Neuron (in vitro differentiated cells): ENCODE measurements around the gene ARCN1.

ENCODE experiments used
- H2AFZ ChIP-seq: one replicate; pipeline ENCODE4 v1.6.1; 2013; ENCODE audit warnings: low read depth, mild to moderate bottlenecking, inconsistent platforms, low read length, moderate library complexity
- H3K27me3 ChIP-seq: one replicate; pipeline ENCODE4 v1.6.1; 2013; ENCODE audit warnings: low read length; ENCODE audit not compliant: insufficient read depth
- H3K36me3 ChIP-seq: one replicate; pipeline ENCODE4 v1.6.1; 2013; ENCODE audit warnings: low read length; ENCODE audit not compliant: insufficient read depth
- H3K4me1 ChIP-seq: one replicate; pipeline ENCODE4 v1.6.1; 2013; ENCODE audit warnings: low read length; ENCODE audit not compliant: insufficient read depth
- H3K4me3 ChIP-seq: 2 replicates; pipeline ENCODE4 v1.5.1; 2013; ENCODE audit warnings: mild to moderate bottlenecking, low read length, moderate library complexity
- H3K9me3 ChIP-seq: one replicate; pipeline ENCODE4 v1.6.1; 2013; ENCODE audit warnings: low read length

ARCN1 gene

DNA sequence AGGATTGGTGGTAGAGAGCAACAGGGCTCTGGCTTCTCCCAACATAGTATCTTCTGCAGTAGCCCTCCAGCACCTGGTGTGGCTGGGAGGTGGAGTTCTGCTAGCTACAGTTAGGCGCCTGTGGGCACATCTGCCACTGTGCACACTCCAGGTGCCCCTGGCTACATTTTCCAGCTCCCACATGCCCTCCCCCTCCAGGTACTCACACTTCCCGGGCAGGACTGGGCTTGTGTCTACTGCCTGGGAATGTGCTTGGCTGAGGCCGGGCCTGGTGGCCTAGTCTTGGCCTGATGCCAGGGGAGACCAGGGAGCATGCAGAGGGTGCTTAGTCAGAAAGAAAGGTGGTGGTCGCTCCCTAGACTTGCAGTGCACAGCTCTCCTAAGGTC is 51.1 kb downstream of the ARCN1 start:
- Histone ChIP-seq H3K4me3 (no peak overlapping the region), H3K36me3 (peaks cover 33% of the 10 kb centered on the region), H3K4me1 (peaks cover 41% of the 10 kb centered on the region), H3K9me3 (no peaks in the 10 kb centered on the region), H3K27me3 (no peaks in the 10 kb centered on the region), H2AFZ (no peak overlapping the region)

DNA sequence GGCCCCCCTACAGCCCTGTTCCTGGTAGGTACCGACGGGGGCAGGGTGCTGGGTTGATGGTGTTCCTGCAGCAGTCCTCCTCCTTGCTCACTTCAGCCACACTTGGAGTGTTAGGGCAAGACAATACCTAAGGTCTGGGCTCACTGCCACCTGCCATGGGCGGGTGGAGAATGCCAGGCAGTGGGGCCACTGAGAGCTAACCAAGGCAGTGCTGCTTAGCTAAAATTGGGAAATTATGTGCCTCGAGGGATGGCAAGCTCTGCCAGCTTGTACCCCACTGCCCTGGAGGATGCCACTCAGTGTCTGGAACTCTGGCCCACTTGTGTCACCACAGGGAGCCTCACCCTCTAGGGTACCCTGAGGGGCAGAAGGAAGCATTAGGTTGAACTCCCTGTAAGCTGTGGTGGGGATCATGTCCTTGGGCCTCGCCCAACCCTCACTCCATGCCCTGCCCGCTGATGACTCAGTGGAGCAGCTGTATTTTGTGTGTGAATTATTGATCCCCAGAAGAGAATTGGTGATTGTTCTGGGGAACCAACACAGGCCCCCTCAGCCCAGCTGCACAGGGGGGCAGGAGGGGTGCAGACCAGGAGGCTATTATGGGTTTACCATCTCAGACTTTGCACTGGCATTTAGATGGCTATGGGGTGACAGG is 53.0 kb downstream of the ARCN1 start:
- peaks cover 24% of the 10 kb centered on the region for H3K4me1 ChIP-seq
- H3K36me3 ChIP-seq: peaks cover 51% of the 10 kb centered on the region
- H3K9me3 ChIP-seq: no peaks in the 10 kb centered on the region
- H2AFZ ChIP-seq: no peak overlapping the region
- H3K27me3 ChIP-seq: no peaks in the 10 kb centered on the region
- H3K4me3 ChIP-seq: no peak overlapping the region

DNA sequence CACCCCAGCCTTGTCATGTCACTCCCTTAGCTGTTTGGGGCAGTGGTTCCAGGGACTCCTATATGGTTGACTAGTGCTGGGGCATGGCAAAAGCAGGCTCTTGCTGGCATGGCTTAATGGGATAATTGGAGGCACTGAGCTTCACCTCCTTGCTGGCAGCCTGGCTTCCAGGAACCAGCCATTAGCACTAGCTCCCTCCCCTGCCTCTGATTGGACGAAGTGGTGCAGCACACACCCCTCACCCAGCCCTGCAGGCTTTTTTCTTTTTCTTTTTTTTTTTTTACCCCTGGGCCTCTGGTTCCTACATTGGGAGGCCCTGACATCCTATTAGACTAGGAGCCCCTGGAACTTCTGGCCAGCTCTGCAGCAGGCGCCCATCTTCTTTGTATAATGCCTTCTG is 53.8 kb downstream of the ARCN1 start:
- Histone ChIP-seq H3K4me3 (no peak overlapping the region), H3K27me3 (no peaks in the 10 kb centered on the region), H2AFZ (no peak overlapping the region), H3K36me3 (peaks cover 59% of the 10 kb centered on the region), H3K9me3 (no peaks in the 10 kb centered on the region), H3K4me1 (peaks cover 17% of the 10 kb centered on the region)

DNA sequence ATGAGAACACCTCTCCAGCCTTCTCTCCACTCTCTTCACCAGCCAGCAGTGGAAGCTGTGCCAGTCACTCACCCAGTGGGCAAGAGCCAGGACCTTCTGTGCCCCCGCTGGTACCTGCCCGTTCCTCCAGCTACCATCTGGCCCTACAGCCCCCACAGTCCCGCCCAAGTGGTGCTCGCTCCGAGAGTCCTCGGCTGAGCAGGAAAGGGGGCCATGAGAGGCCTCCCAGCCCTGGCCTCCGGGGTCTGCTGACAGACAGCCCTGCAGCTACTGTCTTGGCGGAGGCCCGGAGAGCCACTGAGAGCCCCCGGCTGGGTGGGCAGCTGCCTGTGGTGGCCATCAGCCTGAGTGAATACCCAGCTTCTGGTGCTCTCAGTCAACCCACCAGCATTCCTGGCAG is 55.4 kb downstream of the ARCN1 start:
- Histone ChIP-seq H3K27me3 (no peaks in the 10 kb centered on the region), H2AFZ (no peak overlapping the region), H3K4me1 (peaks cover 8% of the 10 kb centered on the region), H3K4me3 (no peak overlapping the region), H3K36me3 (peaks cover 74% of the 10 kb centered on the region), H3K9me3 (no peaks in the 10 kb centered on the region)

DNA sequence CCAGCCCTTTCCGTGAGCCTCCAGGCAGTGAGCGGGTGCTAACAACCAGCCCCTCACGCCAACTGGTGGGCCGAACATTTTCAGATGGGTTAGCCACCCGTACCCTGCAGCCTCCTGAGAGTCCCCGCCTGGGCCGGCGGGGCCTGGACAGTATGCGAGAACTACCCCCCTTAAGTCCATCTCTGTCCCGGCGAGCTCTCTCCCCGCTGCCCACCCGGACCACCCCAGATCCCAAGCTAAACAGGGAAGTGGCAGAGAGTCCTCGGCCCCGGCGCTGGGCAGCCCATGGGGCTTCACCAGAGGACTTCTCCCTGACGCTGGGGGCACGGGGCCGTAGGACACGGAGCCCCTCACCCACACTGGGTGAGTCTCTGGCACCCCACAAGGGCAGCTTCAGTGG is 55.8 kb downstream of the ARCN1 start:
- peaks cover 78% of the 10 kb centered on the region for H3K36me3 ChIP-seq
- no peaks in the 10 kb centered on the region for H3K9me3 ChIP-seq
- H3K4me1 ChIP-seq: peaks cover 4% of the 10 kb centered on the region
- no peaks in the 10 kb centered on the region for H3K27me3 ChIP-seq
- no peak overlapping the region for H3K4me3 ChIP-seq
- no peak overlapping the region for H2AFZ ChIP-seq

DNA sequence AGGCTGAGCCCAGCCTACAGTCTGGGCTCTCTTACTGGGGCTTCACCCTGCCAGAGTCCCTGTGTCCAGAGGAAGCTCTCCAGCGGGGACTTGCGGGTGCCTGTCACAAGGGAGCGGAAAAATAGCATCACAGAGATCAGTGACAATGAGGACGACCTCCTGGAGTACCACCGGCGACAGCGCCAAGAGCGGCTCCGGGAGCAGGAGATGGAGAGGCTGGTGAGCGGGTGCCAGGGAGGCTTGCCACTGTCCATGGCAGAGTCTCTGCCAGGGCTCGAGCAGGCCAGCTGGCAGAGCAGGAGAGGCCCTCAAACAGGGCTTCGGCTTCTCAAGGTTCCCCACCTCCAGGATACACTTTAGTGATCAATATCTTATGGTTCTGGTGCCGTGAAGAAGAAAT is 56.2 kb downstream of the ARCN1 start:
- Histone ChIP-seq H3K4me1 (no peaks in the 10 kb centered on the region), H3K4me3 (no peak overlapping the region), H3K27me3 (no peaks in the 10 kb centered on the region), H3K9me3 (no peaks in the 10 kb centered on the region), H3K36me3 (peaks cover 82% of the 10 kb centered on the region), H2AFZ (no peak overlapping the region)

DNA sequence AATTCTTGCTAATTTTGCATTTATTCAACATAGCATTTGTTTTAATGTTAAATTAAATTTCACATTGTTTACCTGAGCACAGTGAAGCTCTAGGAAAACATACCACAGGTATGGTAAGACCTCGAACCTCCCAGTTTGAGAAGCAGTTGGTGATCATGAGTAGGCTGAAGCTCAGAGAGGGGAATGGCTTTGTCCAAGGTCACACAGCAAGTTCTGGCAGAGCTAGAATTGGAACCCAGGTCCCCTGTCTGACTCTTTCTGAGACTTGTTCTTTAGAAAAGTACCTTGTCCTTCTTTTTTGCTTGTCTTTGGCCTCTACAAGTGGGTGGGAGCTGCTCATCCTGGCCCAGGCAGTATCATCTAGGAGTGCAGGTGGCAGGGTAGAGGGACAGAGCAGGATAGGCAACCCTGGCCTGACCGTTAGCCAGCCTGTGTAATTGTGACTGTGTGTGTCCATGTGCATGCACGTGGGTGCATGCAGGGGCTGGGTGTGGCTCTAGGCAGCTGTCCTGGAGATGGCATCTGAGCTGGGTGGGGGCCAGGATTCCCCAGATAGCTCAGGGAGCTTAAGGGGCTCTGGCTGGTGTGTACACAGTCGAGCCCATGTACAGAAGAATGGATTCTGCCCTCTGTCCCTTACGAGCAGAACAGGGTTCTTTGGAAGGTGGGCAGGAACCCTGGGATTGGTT is 56.8 kb downstream of the ARCN1 start:
- H3K4me3 ChIP-seq: no peak overlapping the region
- H2AFZ ChIP-seq: no peak overlapping the region
- H3K36me3 ChIP-seq: peaks cover 86% of the 10 kb centered on the region
- H3K9me3 ChIP-seq: no peaks in the 10 kb centered on the region
- no peaks in the 10 kb centered on the region for H3K4me1 ChIP-seq
- no peaks in the 10 kb centered on the region for H3K27me3 ChIP-seq

DNA sequence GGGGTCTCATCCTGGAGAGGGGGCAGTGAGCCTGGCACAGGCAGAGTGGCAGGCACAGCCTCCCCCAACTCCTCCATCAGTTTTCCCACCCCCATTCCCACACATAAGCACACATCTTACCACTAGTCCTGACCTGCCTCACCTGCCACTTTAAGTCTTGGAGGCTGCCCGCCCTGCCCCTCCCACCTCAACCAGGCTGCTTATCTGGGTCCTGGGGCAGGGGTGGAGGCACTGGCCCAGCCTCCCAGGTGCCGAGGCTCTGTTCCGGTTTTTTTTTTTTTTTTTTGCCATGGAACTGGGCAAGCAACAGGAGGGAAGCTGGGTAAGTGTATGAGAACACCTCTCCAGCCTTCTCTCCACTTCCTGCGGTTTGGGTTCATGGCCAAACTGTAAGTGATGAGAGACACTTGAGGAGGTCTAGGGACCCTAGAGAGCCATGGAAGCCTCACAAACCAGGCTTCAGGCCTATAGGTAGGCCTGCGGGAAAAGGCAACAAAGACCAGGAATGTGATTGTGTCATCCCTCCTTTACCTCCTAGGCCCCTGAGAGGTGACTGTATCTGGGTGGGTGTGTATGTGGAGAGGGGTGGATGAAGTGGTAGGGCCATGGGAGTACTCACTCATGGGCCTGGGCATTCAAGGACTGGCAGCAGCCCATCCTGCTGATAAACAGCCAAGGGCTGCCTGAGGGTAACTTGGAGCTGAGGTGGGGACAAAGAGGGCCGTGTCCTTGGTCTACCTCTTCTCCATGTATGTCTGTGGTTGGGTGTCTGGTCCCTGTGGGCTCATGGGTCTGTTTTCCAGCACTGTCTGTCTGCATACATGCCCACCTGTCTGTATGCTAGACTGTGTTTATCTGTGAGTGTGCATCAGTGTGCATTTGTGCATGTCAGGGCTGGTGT is 57.8 kb downstream of the ARCN1 start:
- no peaks in the 10 kb centered on the region for H3K4me1 ChIP-seq
- no peaks in the 10 kb centered on the region for H3K27me3 ChIP-seq
- no peaks in the 10 kb centered on the region for H3K9me3 ChIP-seq
- peaks cover 87% of the 10 kb centered on the region for H3K36me3 ChIP-seq
- H2AFZ ChIP-seq: no peak overlapping the region
- H3K4me3 ChIP-seq: no peak overlapping the region

DNA sequence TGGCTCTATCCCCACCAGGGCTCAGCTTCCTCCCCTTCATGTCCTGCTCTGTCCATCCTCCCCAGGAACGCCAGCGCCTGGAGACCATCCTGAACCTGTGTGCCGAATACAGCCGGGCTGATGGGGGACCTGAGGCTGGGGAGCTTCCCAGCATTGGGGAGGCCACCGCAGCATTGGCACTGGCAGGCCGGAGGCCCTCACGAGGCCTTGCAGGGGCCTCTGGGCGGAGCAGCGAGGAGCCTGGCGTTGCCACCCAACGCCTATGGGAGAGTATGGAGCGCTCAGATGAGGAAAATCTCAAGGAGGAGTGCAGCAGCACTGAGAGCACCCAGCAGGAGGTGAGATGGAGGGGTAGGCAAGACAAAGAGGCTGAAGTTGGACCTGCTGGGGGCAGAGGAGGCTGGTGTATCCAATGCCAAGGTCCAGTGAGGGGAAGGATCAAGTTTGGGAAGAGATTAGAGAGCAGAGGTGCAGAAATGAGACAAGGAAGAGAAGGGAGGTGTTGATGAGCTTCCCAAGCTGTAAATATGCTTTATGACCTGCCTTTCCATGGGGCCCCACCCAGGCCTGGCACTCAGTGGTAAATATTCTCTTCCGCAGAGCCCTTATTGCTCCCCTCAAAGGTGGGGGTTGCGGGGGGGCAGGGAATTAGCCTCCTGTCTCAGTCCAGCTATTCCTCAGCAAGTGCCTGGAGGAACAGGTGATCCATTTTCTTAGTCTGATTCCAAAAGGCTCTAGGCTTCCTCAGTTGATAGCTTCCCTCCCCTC is 59.1 kb downstream of the ARCN1 start:
- Histone ChIP-seq H3K4me1 (no peaks in the 10 kb centered on the region), H3K4me3 (no peak overlapping the region), H3K27me3 (no peaks in the 10 kb centered on the region), H3K9me3 (no peaks in the 10 kb centered on the region), H3K36me3 (peaks cover 87% of the 10 kb centered on the region), H2AFZ (no peak overlapping the region)

DNA sequence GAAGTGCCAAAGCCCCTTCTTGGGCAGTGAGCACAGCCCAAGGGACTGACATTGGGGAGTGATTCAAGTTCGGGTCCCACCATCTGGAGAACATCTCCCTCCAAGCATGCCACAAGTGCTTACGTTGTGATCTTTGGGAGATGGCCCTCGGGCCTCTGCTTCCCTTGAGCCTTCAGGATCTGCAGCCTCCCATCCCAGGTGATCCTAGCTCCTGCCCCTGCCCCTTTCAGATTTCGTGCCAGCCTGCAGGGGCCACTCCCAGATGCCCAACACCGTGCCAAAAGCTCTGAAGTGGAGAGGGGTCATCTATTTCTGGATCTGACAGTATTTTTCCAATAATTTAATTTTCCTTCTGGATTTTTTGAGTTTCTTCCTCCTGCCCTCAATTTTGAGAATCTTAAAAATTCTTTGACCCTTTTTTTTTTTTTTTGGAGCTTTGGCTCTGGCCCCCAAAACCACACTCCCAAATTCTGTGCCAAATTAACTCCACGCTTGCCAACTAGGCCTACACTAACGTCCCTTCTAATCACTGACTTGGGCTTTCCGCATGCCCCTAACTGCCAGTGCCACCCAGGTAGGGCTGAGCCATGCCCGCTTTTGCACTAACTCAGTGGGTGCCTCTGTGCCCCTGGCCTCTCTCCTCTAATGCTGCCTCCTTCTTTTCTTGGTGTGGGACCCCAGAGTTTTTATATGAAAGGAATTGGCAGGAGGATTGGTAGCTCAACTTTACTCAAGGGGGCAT is 60.5 kb downstream of the ARCN1 start:
- Histone ChIP-seq H3K27me3 (no peaks in the 10 kb centered on the region), H2AFZ (no peak overlapping the region), H3K9me3 (no peaks in the 10 kb centered on the region), H3K4me3 (no peak overlapping the region), H3K36me3 (peaks cover 85% of the 10 kb centered on the region), H3K4me1 (no peaks in the 10 kb centered on the region)

DNA sequence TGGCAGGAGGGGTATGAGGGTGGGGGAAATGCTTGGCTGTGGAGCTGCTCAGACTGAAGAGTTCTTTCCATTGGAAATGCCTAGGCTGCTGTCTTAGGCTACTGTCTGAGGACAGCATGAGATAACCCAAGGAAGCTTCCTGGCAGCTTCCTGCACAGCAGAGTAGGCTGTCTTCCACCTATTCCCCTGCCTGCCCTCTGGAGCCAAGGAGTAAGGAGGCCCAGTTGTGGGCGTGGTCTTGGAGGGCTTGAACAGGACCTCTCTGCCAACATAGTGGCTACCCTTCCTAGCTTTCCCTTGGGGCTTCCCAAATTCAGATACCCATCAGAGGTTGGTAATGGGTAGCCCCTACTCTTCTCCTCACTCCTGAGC is 61.1 kb downstream of the ARCN1 start:
- Histone ChIP-seq H3K4me1 (no peaks in the 10 kb centered on the region), H3K36me3 (peaks cover 85% of the 10 kb centered on the region)

DNA sequence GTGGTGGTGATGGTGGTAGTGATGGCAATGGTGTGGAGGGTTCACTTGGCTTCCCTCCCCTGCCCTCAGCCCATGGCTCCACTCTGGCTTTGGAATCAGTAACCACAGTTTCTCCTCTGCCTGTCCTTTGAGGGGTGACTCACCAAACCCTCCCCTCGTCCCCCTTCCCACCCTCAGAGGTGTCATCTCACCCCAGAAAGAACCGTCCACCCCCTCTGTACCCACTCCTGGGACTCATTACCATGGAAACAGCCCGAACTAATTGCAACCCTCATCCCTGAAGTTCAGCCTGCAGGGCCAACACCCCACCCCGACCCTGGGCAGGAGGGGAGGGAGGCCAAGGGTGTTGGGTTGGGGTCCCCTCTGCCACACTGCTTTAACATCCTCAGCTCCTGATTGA is 61.8 kb downstream of the ARCN1 start:
- Histone ChIP-seq H2AFZ (no peak overlapping the region), H3K36me3 (peaks cover 85% of the 10 kb centered on the region), H3K4me1 (no peaks in the 10 kb centered on the region), H3K27me3 (no peaks in the 10 kb centered on the region), H3K4me3 (no peak overlapping the region), H3K9me3 (no peaks in the 10 kb centered on the region)

More for the DNA sequence above, 61.1 kb downstream of the ARCN1 start:
- no peaks in the 10 kb centered on the region for H3K27me3 ChIP-seq
- H2AFZ ChIP-seq: no peak overlapping the region
- H3K9me3 ChIP-seq: no peaks in the 10 kb centered on the region
- H3K4me3 ChIP-seq: no peak overlapping the region
